ENCODE measurements around the gene STX16. TPM values are rescaled to one million over a fixed set of nuclear protein-coding genes. Genes with fewer than 3 reads are reported as not detected.

Gene STX16
- total RNA-seq, 2 donors from 2014 or later: 153 to 154 TPM

- Mint-ChIP-seq H3K9me3 (no peaks in the 10 kb centered on the region), H3K27me3 (ENCODE audit: low read depth) (no peaks in the 10 kb centered on the region), H3K36me3 (ENCODE audit: insufficient read depth in 2 of 2) (peaks cover 6 to 10% of the 10 kb centered on the region in 2 donors), H3K4me1 (ENCODE audit: low read depth) (peaks cover 87% of the 10 kb centered on the region), H3K27ac (peak overlapping the region; percentile 59), H3K4me3 (peak overlapping the region; percentile 69 to 71)
- no peak for ATAC-seq (replicated peaks in 1 of 2)
- no peak for DNase-seq
These were observed 6.2 kb downstream of the STX16 start for GRCh38 chr20:58657262-58657661.

DNA sequence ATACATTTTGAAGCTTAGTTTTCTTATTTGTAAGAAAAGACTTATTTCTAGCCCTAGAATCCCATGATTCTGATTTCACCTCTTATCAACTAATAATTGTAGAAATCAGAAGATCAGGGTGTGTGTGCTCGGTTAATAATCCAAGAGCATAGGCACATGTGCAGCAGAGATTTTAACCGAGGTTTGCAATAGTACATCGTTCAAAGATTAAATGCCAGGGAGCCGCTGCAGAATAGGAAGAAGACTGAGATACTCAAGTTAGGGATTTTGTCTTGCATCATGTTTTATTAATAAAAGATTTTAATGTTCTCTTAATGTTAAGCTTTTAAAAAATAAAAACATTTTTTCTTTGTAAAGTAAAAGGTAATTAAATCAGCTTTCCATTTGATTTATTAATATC, 6.9 kb downstream of the STX16 start:
- Mint-ChIP-seq H3K36me3 (ENCODE audit: insufficient read depth in 2 of 2) (peaks cover 4 to 9% of the 10 kb centered on the region in 2 donors), H3K27ac (peak overlapping the region; percentile 79), H3K27me3 (ENCODE audit: low read depth) (no peaks in the 10 kb centered on the region), H3K4me1 (ENCODE audit: low read depth) (peaks cover 87% of the 10 kb centered on the region), H3K4me3 (peak overlapping the region; percentile 69 to 71), H3K9me3 (no peaks in the 10 kb centered on the region)
- no peak for DNase-seq
- no peak for ATAC-seq (replicated peaks in 1 of 2)

DNA sequence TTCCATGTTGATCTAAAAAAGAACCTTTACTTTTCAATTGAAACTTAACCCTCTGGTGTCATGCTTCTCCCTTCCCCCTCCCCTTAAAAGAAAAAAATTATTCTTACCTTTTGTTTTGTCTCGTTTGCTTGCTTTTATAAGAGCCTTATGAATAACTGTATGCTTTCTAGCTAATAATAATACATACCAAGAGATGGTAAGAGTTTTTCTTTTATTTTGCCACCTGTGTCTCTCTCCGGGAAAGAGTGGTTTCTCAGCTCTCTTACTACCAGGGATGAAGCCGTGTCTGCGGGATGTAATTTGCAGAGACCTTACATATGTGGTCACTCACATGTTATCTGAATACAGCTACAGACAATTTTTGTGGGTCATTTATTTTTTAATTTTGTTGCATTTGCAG, 7.7 kb downstream of the STX16 start:
- H3K27ac Mint-ChIP-seq: peak overlapping the region; percentile 99
- DNase-seq (no peak), ATAC-seq (replicated peaks in 1 of 2) (no peak)
- H3K36me3 Mint-ChIP-seq (ENCODE audit: insufficient read depth in 2 of 2): peaks cover 4 to 8% of the 10 kb centered on the region in 2 donors
- no peaks in the 10 kb centered on the region for H3K27me3 Mint-ChIP-seq (ENCODE audit: low read depth)
- peaks cover 80% of the 10 kb centered on the region for H3K4me1 Mint-ChIP-seq (ENCODE audit: low read depth)
- peak overlapping the region; percentile 71 to 88 for H3K4me3 Mint-ChIP-seq
- no peaks in the 10 kb centered on the region for H3K9me3 Mint-ChIP-seq

DNA sequence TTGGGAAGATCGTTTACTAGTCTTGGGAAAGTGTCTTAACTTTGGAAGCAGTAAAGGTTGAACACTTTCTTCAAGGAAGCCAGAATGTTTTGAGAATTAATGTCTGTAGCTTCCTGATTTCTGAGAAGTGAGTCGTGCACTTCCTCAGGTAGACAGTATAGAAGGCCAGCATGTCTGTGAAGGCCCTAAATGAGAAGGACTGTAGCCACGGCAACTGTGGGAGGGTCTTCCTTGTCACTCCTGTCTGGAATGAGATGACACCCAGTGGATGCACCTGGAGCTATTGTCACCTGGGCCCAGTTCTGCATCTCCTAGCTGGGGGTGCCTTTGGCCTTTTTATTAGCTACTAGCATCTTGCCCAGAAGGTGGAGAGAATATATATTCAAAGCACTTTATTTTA, 8.8 kb downstream of the STX16 start:
- H3K9me3 Mint-ChIP-seq: no peaks in the 10 kb centered on the region
- H3K27ac Mint-ChIP-seq: peak overlapping the region; percentile 99
- H3K4me1 Mint-ChIP-seq (ENCODE audit: low read depth): peaks cover 83% of the 10 kb centered on the region
- peaks cover 4 to 8% of the 10 kb centered on the region in 2 donors for H3K36me3 Mint-ChIP-seq (ENCODE audit: insufficient read depth in 2 of 2)
- peak overlapping the region; percentile 71 to 88 for H3K4me3 Mint-ChIP-seq
- H3K27me3 Mint-ChIP-seq (ENCODE audit: low read depth): no peaks in the 10 kb centered on the region
- no peak for DNase-seq
- peak; percentile 38 to 47 for ATAC-seq (replicated peaks in 1 of 2)

DNA sequence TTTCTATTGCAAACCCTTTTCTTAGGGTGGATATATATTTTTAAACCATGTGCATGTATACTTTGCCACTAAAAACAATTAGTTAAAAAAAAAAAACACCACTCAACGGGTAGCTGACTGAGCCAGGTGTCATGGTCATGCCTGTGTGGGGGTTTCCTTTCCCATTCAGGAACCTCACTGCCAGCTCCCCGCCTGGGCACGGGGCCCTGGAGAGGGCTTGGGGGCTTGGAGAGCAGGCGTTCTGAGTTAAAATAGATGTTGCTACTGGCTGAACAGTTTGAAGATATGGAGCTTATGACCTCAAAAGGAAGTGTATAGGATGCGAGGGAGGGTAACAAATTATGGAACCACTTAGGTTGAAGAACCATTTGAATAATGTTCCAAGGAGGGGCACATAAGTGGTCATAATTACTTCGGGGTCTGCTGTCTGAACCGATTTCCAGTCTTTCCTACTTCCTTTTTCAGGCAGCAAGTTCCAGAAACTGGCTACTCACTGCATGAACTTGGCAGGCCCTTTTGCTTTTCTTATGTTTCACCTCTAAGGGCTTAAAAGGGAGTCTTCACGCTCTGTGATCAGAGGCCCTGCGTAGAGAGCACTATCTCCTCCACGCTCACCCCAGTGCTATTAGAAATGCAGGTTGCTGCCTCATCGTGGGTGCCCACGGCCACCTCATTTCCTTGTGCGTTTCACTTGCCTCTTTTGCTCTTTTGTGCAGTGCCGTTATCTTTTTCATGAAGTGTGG, 9.9 kb downstream of the STX16 start:
- peaks cover 4 to 8% of the 10 kb centered on the region in 2 donors for H3K36me3 Mint-ChIP-seq (ENCODE audit: insufficient read depth in 2 of 2)
- peaks cover 80% of the 10 kb centered on the region for H3K4me1 Mint-ChIP-seq (ENCODE audit: low read depth)
- ATAC-seq (replicated peaks in 1 of 2) (peak; percentile 76 to 79), DNase-seq (peak; percentile 43 to 48)
- H3K4me3 Mint-ChIP-seq: peak overlapping the region; percentile 78 to 80
- peak overlapping the region; percentile 99 for H3K27ac Mint-ChIP-seq
- no peaks in the 10 kb centered on the region for H3K27me3 Mint-ChIP-seq (ENCODE audit: low read depth)
- no peaks in the 10 kb centered on the region for H3K9me3 Mint-ChIP-seq

DNA sequence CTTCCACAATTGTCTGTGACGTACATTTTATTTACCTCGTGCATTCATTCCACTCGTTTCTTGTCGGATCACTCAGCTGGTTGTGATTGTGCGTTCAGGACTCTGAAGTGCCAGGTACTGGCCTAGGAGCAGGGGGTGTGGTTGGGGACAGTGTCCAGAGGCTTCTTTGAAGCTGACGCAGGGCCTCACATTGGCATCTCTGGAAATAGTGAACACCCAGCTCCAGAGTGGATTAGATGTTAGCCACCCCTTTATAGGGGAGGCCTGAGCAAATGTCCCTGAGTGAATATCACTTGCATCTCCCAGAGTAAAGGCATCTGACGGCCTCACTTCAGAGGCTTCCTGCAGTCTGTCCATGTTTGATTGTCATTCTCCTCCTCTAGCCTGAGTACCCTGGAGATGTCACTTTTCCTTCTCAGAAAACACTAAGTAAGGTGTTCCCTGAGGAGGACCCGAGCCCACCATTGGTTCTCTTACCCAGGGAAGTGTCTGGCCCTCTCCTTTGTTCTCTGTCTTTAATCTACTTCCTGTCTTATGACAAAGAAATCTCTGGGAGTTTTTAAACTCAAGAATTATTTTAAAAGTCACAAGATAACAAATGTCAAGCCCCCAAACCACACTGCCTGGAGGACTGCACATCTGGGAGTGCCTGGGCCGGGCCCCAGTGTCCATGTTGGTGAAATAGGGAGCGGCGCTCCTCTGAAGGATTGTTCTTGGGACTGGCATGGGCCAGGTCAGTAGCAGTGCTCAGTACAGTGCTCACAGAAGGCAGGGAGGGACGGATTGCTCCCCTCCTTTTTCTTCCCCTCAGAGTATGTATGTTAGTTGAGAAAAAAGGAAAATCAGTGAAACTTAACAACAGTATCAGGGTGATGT, 10.8 kb downstream of the STX16 start:
- H3K27me3 Mint-ChIP-seq (ENCODE audit: low read depth): no peaks in the 10 kb centered on the region
- H3K36me3 Mint-ChIP-seq (ENCODE audit: insufficient read depth in 2 of 2): peaks cover 4 to 6% of the 10 kb centered on the region in 2 donors
- no peak for DNase-seq
- no peaks in the 10 kb centered on the region for H3K9me3 Mint-ChIP-seq
- peak; percentile 54 to 63 for ATAC-seq (replicated peaks in 1 of 2)
- peak overlapping the region; percentile 78 to 80 for H3K4me3 Mint-ChIP-seq
- H3K4me1 Mint-ChIP-seq (ENCODE audit: low read depth): peaks cover 77% of the 10 kb centered on the region
- peak overlapping the region; percentile 99 for H3K27ac Mint-ChIP-seq

DNA sequence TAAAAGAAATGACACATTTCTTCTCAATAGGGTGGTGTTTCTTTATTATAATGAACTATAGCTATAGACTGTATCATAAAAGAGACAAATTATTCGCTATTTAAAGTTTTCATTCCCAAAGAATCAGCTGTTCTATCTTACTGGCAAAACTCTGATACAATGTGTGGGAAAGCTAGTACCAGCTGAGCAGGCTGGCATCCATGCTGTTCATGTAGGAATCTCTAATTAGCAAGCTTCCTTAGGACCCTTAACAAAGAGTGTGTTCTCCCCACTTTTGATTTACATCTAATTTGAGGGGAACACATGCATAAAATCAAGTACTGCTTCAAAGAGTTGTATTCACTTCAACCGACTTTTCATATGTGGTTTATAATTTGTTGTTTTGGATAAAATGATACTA, 13.2 kb downstream of the STX16 start:
- DNase-seq (no peak), ATAC-seq (replicated peaks in 1 of 2) (no peak)
- Mint-ChIP-seq H3K4me1 (ENCODE audit: low read depth) (peaks cover 55% of the 10 kb centered on the region), H3K27me3 (ENCODE audit: low read depth) (no peaks in the 10 kb centered on the region), H3K9me3 (no peaks in the 10 kb centered on the region), H3K27ac (no peak overlapping the region), H3K4me3 (no peak overlapping the region), H3K36me3 (ENCODE audit: insufficient read depth in 2 of 2) (peaks cover 8 to 9% of the 10 kb centered on the region in 2 donors)

GRCh38 chr20:58664883-58665282, 13.8 kb downstream of the STX16 start:
- peaks cover 8 to 9% of the 10 kb centered on the region in 2 donors for H3K36me3 Mint-ChIP-seq (ENCODE audit: insufficient read depth in 2 of 2)
- no peaks in the 10 kb centered on the region for H3K27me3 Mint-ChIP-seq (ENCODE audit: low read depth)
- ATAC-seq (replicated peaks in 1 of 2): no peak
- DNase-seq: no peak
- no peaks in the 10 kb centered on the region for H3K9me3 Mint-ChIP-seq
- no peak overlapping the region for H3K27ac Mint-ChIP-seq
- no peak overlapping the region for H3K4me3 Mint-ChIP-seq
- peaks cover 50% of the 10 kb centered on the region for H3K4me1 Mint-ChIP-seq (ENCODE audit: low read depth)

- no peak overlapping the region for H3K4me3 Mint-ChIP-seq
- H3K36me3 Mint-ChIP-seq (ENCODE audit: insufficient read depth in 2 of 2): peaks cover 8 to 12% of the 10 kb centered on the region in 2 donors
- DNase-seq (no peak), ATAC-seq (replicated peaks in 1 of 2) (no peak)
- no peaks in the 10 kb centered on the region for H3K9me3 Mint-ChIP-seq
- H3K27ac Mint-ChIP-seq: no peak overlapping the region
- H3K27me3 Mint-ChIP-seq (ENCODE audit: low read depth): no peaks in the 10 kb centered on the region
- H3K4me1 Mint-ChIP-seq (ENCODE audit: low read depth): peaks cover 47% of the 10 kb centered on the region
These were observed 14.5 kb downstream of the STX16 start for GRCh38 chr20:58665606-58666005.

- H3K27ac Mint-ChIP-seq: peak overlapping the region; percentile 85
These were observed 15.6 kb downstream of the STX16 start for GRCh38 chr20:58666702-58667101.

DNA sequence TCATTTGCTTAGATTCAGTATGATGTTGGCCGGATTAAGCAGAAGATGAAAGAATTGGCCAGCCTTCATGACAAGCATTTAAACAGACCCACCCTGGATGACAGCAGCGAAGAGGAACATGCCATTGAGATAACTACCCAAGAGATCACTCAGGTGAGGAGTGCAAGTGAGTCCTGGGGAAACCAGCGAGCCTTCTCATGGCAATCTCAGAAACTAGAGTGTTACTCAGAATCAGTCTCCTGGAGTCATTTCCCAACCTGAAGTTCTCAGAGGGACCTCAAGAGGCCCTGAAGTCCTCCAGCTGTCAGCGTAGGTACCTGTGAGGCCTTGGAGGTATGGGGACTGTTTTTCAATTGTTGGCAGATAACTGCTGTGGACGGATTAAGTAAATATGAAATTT, 16.9 kb downstream of the STX16 start:
- ATAC-seq (replicated peaks in 1 of 2): peak in 1 of 2 donors; percentile 42

More at GRCh38 chr20:58666702-58667101, 15.6 kb downstream of the STX16 start:
- H3K36me3 Mint-ChIP-seq (ENCODE audit: insufficient read depth in 2 of 2): peaks cover 10 to 14% of the 10 kb centered on the region in 2 donors
- no peaks in the 10 kb centered on the region for H3K9me3 Mint-ChIP-seq
- ATAC-seq (replicated peaks in 1 of 2) (no peak), DNase-seq (no peak)
- no peaks in the 10 kb centered on the region for H3K27me3 Mint-ChIP-seq (ENCODE audit: low read depth)
- H3K4me3 Mint-ChIP-seq: no peak overlapping the region
- peaks cover 36% of the 10 kb centered on the region for H3K4me1 Mint-ChIP-seq (ENCODE audit: low read depth)

GRCh38 chr20:58668901-58669286, 17.8 kb downstream of the STX16 start:
- ATAC-seq (replicated peaks in 1 of 2): no peak
- no peaks in the 10 kb centered on the region for H3K27me3 Mint-ChIP-seq (ENCODE audit: low read depth)
- H3K27ac Mint-ChIP-seq: no peak overlapping the region
- no peaks in the 10 kb centered on the region for H3K9me3 Mint-ChIP-seq
- H3K4me3 Mint-ChIP-seq: no peak overlapping the region
- DNase-seq: no peak
- H3K4me1 Mint-ChIP-seq (ENCODE audit: low read depth): peaks cover 30% of the 10 kb centered on the region
- peaks cover 6 to 10% of the 10 kb centered on the region in 2 donors for H3K36me3 Mint-ChIP-seq (ENCODE audit: insufficient read depth in 2 of 2)

More for the DNA sequence above, 16.9 kb downstream of the STX16 start:
- Mint-ChIP-seq H3K4me3 (no peak overlapping the region), H3K27me3 (ENCODE audit: low read depth) (no peaks in the 10 kb centered on the region), H3K27ac (peak overlapping the region; percentile 41), H3K4me1 (ENCODE audit: low read depth) (peaks cover 30% of the 10 kb centered on the region), H3K9me3 (no peaks in the 10 kb centered on the region), H3K36me3 (ENCODE audit: insufficient read depth in 2 of 2) (peaks cover 8 to 12% of the 10 kb centered on the region in 2 donors)
- DNase-seq: no peak

Measured in activated T-cell treated with anti-CD3 and anti-CD28 coated beads, Interleukin-2, amount 50 U/mL, for 72 hours (primary cell).